ENCODE measurements around the gene CEP85.

DNA sequence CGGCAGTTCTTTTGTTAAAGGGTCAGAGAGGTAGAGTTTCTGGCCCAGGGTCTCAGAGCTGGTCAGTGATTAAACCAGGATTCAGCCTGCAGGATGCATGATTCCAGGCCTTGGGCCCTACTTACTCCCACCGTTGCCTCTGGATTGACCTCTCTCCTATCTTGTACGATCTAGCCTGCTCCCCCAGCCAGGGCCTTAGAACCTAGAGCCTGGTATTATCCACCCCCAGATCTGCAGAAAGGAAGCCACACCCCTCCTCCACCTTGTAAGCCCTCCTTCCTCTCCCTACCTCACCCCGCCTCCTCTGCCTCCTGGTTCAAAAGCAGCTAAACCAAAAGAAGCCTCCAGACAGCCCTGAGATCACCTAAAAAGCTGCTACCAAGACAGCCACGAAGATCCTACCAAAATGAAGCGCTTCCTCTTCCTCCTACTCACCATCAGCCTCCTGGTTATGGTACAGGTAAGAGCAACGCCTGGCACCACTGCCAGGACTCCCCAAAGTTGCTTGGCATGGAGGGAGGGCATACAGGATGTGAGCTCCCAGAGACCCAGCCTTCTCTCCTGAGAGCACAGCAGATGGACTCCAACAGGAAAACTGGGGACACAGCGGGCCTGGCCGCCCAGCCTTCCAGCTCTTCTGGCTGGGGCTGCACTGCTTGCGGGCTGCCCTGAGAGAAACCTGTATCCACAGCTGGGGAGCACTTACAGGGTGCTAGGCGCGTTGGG is 83.8 kb downstream of the CEP85 start, which contains the start of gene CD52:
- TF ChIP-seq TAF1 (IDR thresholded peaks at IDR 0.05; ENCODE audit: low read depth, low read length) (no peak; the same call in 1 of the 2 replicates), POLR2A (IDR thresholded peaks at IDR 0.05; ENCODE audit: low read depth, low read length) (peak; percentile 76), PAX5 (IDR thresholded peaks at IDR 0.05; ENCODE audit: insufficient read depth, low read length, severe bottlenecking) (no peak), POLR2AphosphoS5 (IDR thresholded peaks at IDR 0.05; ENCODE audit: low read depth, low read length) (no peak; the same call in 1 of the 2 replicates), SPI1 (IDR thresholded peaks at IDR 0.05; ENCODE audit: low read depth, low read length) (peak; percentile 29; the same call in 1 of the 2 replicates), POU2F2 (IDR thresholded peaks at IDR 0.05; ENCODE audit: low read depth, low read length) (no peak)

All from GM12891 (cell line).